ENCODE data around the gene CLPTM1L. TPM values are rescaled to one million over a fixed set of nuclear protein-coding genes. Genes with fewer than 3 reads are reported as not detected.
"Not testable (repeated sequence)": the region's sequence is repeated elsewhere in the genome, so short reads cannot be mapped to it uniquely, and the experiment has no call there.

Gene CLPTM1L
- total RNA-seq, 1 donor from 2014 or later, result 100 TPM

GRCh38 chr5:1343315-1343751 is 1.6 kb downstream of the CLPTM1L start:
- ChIA-PET CTCF (no interaction called here), POLR2A (interaction anchor here (0.6 kb wide), 1 partner anchor 30 kb away, joined by 4 read pairs; no protein-coding TSS in a partner anchor)
- TF ChIP-seq CTCF (IDR thresholded peaks at IDR 0.05), result no peak
- Mint-ChIP-seq H3K4me1 (peaks cover 37% of the 10 kb centered on the region), H3K27me3 (no peaks in the 10 kb centered on the region), H3K36me3 (ENCODE audit: low read depth) (peaks cover 41% of the 10 kb centered on the region), H3K9me3 (no peaks in the 10 kb centered on the region), H3K27ac (peak overlapping the region; percentile 80), H3K4me3 (peak overlapping the region; percentile 88)
- ATAC-seq (ENCODE audit: low read depth), result no peak
- intact Hi-C loops (cut with micrococcal nuclease), result loop anchor here (10.0 kb wide), 2 partner anchors 141 to 181 kb away; partner anchors contain the start of gene LPCAT1
- no peak for DNase-seq

GRCh38 chr5:1342711-1343110 is 2.2 kb downstream of the CLPTM1L start:
- Mint-ChIP-seq H3K36me3 (ENCODE audit: low read depth) (peaks cover 47% of the 10 kb centered on the region), H3K4me1 (peaks cover 37% of the 10 kb centered on the region), H3K4me3 (peak overlapping the region; percentile 88)
- ATAC-seq (ENCODE audit: low read depth); H3K9me3 Mint-ChIP-seq; DNase-seq; CTCF ChIA-PET; H3K27ac Mint-ChIP-seq; H3K27me3 Mint-ChIP-seq: not testable (repeated sequence)
- intact Hi-C loops (cut with micrococcal nuclease), result loop anchor here (10.0 kb wide), 2 partner anchors 142 to 182 kb away; partner anchors contain the start of gene LPCAT1
- POLR2A ChIA-PET, result interaction anchor here (1.0 to 1.4 kb wide), 3 partner anchors 22 to 128 kb away, joined by 3 to 4 read pairs (median 3); no protein-coding TSS in a partner anchor

GRCh38 chr5:1342268-1342667 is 2.6 kb downstream of the CLPTM1L start:
- Mint-ChIP-seq H3K4me1 (peaks cover 37% of the 10 kb centered on the region), H3K9me3 (no peaks in the 10 kb centered on the region), H3K4me3 (peak overlapping the region; percentile 16), H3K27me3 (no peaks in the 10 kb centered on the region), H3K36me3 (ENCODE audit: low read depth) (peaks cover 51% of the 10 kb centered on the region), H3K27ac (no peak overlapping the region)
- no peak for TF ChIP-seq CTCF (IDR thresholded peaks at IDR 0.05)
- ATAC-seq (ENCODE audit: low read depth) (no peak), DNase-seq (no peak)
- ChIA-PET CTCF (no interaction called here), POLR2A (interaction anchor here (1.0 to 1.4 kb wide), 3 partner anchors 23 to 128 kb away, joined by 3 to 4 read pairs (median 3); no protein-coding TSS in a partner anchor)
- intact Hi-C loops (cut with micrococcal nuclease), result loop anchor here (10.0 kb wide), 2 partner anchors 143 to 183 kb away; partner anchors contain the start of gene LPCAT1

GRCh38 chr5:1341863-1342262 is 3.0 kb downstream of the CLPTM1L start:
- no peak for TF ChIP-seq CTCF (IDR thresholded peaks at IDR 0.05)
- intact Hi-C loops (cut with micrococcal nuclease), result loop anchor here (10.0 kb wide), 2 partner anchors 143 to 183 kb away; partner anchors contain the start of gene LPCAT1
- peaks cover 55% of the 10 kb centered on the region for H3K36me3 Mint-ChIP-seq (ENCODE audit: low read depth)
- peak overlapping the region; percentile 16 for H3K4me3 Mint-ChIP-seq
- H3K4me1 Mint-ChIP-seq, result peaks cover 36% of the 10 kb centered on the region
- H3K9me3 Mint-ChIP-seq, result no peaks in the 10 kb centered on the region
- no peak for DNase-seq
- no peaks in the 10 kb centered on the region for H3K27me3 Mint-ChIP-seq
- POLR2A ChIA-PET, result interaction anchor here (1.0 to 1.4 kb wide), 3 partner anchors 23 to 129 kb away, joined by 3 to 4 read pairs (median 3); no protein-coding TSS in a partner anchor
- ATAC-seq (ENCODE audit: low read depth), result no peak
- CTCF ChIA-PET, result no interaction called here
- no peak overlapping the region for H3K27ac Mint-ChIP-seq

GRCh38 chr5:1339818-1340210 is 5.1 kb downstream of the CLPTM1L start:
- H3K27me3 Mint-ChIP-seq; H3K4me3 Mint-ChIP-seq; DNase-seq; ATAC-seq (ENCODE audit: low read depth); H3K9me3 Mint-ChIP-seq; H3K27ac Mint-ChIP-seq; CTCF ChIA-PET: not testable (repeated sequence)
- intact Hi-C loops (cut with micrococcal nuclease), result loop anchor here (10.0 kb wide), 2 partner anchors 145 to 185 kb away; partner anchors contain the start of gene LPCAT1
- Mint-ChIP-seq H3K4me1 (peaks cover 35% of the 10 kb centered on the region), H3K36me3 (ENCODE audit: low read depth) (peaks cover 74% of the 10 kb centered on the region)
- POLR2A ChIA-PET, result interaction anchor here (0.5 kb wide), 1 partner anchor 156 kb away, joined by 6 read pairs; no protein-coding TSS in a partner anchor

- H3K9me3 Mint-ChIP-seq; DNase-seq; CTCF ChIA-PET; POLR2A ChIA-PET; intact Hi-C loops (cut with micrococcal nuclease); ATAC-seq (ENCODE audit: low read depth); H3K4me3 Mint-ChIP-seq; H3K27me3 Mint-ChIP-seq; H3K27ac Mint-ChIP-seq: not testable (repeated sequence)
- Mint-ChIP-seq H3K4me1 (peaks cover 35% of the 10 kb centered on the region), H3K36me3 (ENCODE audit: low read depth) (peaks cover 79% of the 10 kb centered on the region)
Measured at GRCh38 chr5:1339139-1339817, 5.6 kb downstream of the CLPTM1L start.
